Caco-2 (cell line): ENCODE measurements around the gene ROBO1. TPM values are rescaled to one million over a fixed set of nuclear protein-coding genes. Genes with fewer than 3 reads are reported as not detected.

ENCODE experiments used
- BruUV-seq: library from RNA; stranded (reverse); fragments of 400-500 nt; replicated peaks from 2 replicates; lab custom pipeline; 2021; lab: Mats Ljungman, UMichigan
- CTCF ChIA-PET: fragments of 300-600 bp; sonication (Branson Sonifier 250); formaldehyde crosslinking; loops from one replicate; lab custom pipeline; 2022; ENCODE audit warnings: antibody characterized with exemption; lab: Charles Lee
- POLR2A ChIA-PET: fragments of 300-600 bp; sonication (Branson Sonifier 250); formaldehyde crosslinking; loops from one replicate; lab custom pipeline; 2022; ENCODE audit warnings: antibody characterized with exemption; lab: Charles Lee
- DNase-seq, 2 experiments: peaks; one replicate each; pipeline versions ENCODE4 v3.0.0 to v3.0.0-alpha.2; 2020 to 2022
- H3K27me3 ChIP-seq: replicated peaks from 2 replicates; pipeline ENCODE4 v1.6.0; 2011; ENCODE audit warnings: low read length; ENCODE audit not compliant: control insufficient read depth, insufficient read depth
- H3K36me3 ChIP-seq: 2 replicates; pipeline ENCODE4 v1.5.1; 2011; ENCODE audit warnings: low read length; ENCODE audit not compliant: control insufficient read depth, insufficient read depth
- H3K4me1 ChIP-seq: fragments of 250-450 bp; sonication (Bioruptor Pico); 2 replicates; pipeline ENCODE4 v1.5.1; 2020; ENCODE audit warnings: mild to moderate bottlenecking
- H3K4me3 ChIP-seq: 2 replicates; pipeline ENCODE4 v1.5.1; 2011; ENCODE audit warnings: low read depth, mild to moderate bottlenecking, control low read depth, low read length
- H3K9me3 ChIP-seq: fragments of 250-450 bp; sonication (Bioruptor Pico); 2 replicates; pipeline ENCODE4 v1.5.1; 2020; ENCODE audit warnings: mild to moderate bottlenecking, moderate library complexity
- H3K27ac Mint-ChIP-seq: one replicate; pipeline ENCODE4 v1.8.0; 2022; ENCODE audit warnings: mixed read lengths; ENCODE audit not compliant: unreplicated experiment
- H3K27me3 Mint-ChIP-seq: one replicate; pipeline ENCODE4 v1.8.0; 2022; ENCODE audit warnings: mixed read lengths; ENCODE audit not compliant: insufficient read depth, unreplicated experiment
- H3K36me3 Mint-ChIP-seq: one replicate; pipeline ENCODE4 v1.8.0; 2022; ENCODE audit warnings: mild to moderate bottlenecking, mixed read lengths; ENCODE audit not compliant: insufficient read depth, unreplicated experiment
- H3K4me1 Mint-ChIP-seq: one replicate; pipeline ENCODE4 v1.8.0; 2022; ENCODE audit warnings: low read depth, mixed read lengths; ENCODE audit not compliant: unreplicated experiment
- H3K4me3 Mint-ChIP-seq: one replicate; pipeline ENCODE4 v1.8.0; 2022; ENCODE audit warnings: mild to moderate bottlenecking, moderate library complexity, mixed read lengths; ENCODE audit not compliant: unreplicated experiment
- H3K9me3 Mint-ChIP-seq: one replicate; pipeline ENCODE4 v1.8.0; 2022; ENCODE audit warnings: mixed read lengths; ENCODE audit not compliant: unreplicated experiment
- CTCF ChIP-seq, 2 experiments: fragments of 200-600 bp in 1 of 2; IDR thresholded peaks; 1 replicate in 1 of 2; 2 replicates in 1 of 2; pipeline versions ENCODE4 v1.5.1 to v1.8.0; 2011 to 2022; ENCODE audit warnings: antibody characterized with exemption in 1 of 2, control low read depth in 1 of 2, inconsistent platforms in 1 of 2, low read depth in 1 of 2, low read length in 1 of 2, mild to moderate bottlenecking in 1 of 2, moderate library complexity in 1 of 2; ENCODE audit not compliant: insufficient read depth in 1 of 2, severe bottlenecking in 1 of 2, unreplicated experiment in 1 of 2
- intact Hi-C: fragments of 100-400 bp; cut with micrococcal nuclease; formaldehyde crosslinking; loops from one replicate; pipeline ENCODE4 v1.10.0; 2022; ENCODE audit not compliant: unreplicated experiment
- total RNA-seq: library from RNA; stranded (reverse); gene quantifications from 2 replicates; pipeline ENCODE4 v1.2.3, GENCODE V29; 2022

ROBO1 gene
- total RNA-seq, 1 experiment from 2014 or later, result 1.8 TPM

- ChIA-PET CTCF (no interaction called here), POLR2A (no interaction called here)
- no peak for TF ChIP-seq CTCF (IDR thresholded peaks at IDR 0.05; ENCODE audit: insufficient read depth in 1 of 2, low read depth in 1 of 2, low read length in 1 of 2, severe bottlenecking in 1 of 2, unreplicated experiment in 1 of 2)
- H3K4me3 Mint-ChIP-seq, result no peak overlapping the region
- intact Hi-C loops, result no loop called here
- BruUV-seq, result no TSS peak
- no peaks in the 10 kb centered on the region for H3K9me3 Mint-ChIP-seq
- no peak overlapping the region for H3K27ac Mint-ChIP-seq
- no peak for DNase-seq
- H3K27me3 ChIP-seq, result no peaks in the 10 kb centered on the region
- H3K9me3 ChIP-seq, result no peaks in the 10 kb centered on the region
- H3K27me3 Mint-ChIP-seq, result no peaks in the 10 kb centered on the region
- H3K36me3 Mint-ChIP-seq, result no peaks in the 10 kb centered on the region
- H3K4me1 Mint-ChIP-seq, result peaks cover 17% of the 10 kb centered on the region
- no peaks in the 10 kb centered on the region for H3K36me3 ChIP-seq
- peaks cover 9% of the 10 kb centered on the region for H3K4me1 ChIP-seq
- no peak overlapping the region for H3K4me3 ChIP-seq
Observed at GRCh38 chr3:78827618-78828017, 940.2 kb downstream of the ROBO1 start.

DNA sequence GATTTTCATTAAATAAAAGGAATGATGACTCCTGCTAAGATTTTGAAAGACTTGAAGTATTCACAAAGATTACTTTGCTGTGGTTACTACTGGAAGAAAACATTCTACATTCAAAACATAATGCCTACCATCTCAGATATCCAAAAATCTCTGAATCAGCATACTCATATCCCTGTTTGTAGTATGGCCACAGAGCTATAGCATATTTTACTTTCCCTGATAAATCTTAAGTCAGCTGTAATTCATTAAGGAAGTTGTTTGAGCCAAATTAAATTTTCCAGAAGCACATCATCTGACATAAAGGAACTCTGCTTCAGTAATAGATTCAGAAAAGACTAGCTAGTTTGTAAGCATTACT is 942.0 kb downstream of the ROBO1 start:
- ChIA-PET POLR2A (no interaction called here), CTCF (no interaction called here)
- BruUV-seq, result no TSS peak
- no peaks in the 10 kb centered on the region for H3K36me3 ChIP-seq
- no peak for TF ChIP-seq CTCF (IDR thresholded peaks at IDR 0.05; ENCODE audit: insufficient read depth in 1 of 2, low read depth in 1 of 2, low read length in 1 of 2, severe bottlenecking in 1 of 2, unreplicated experiment in 1 of 2)
- DNase-seq, result no peak
- Mint-ChIP-seq H3K27ac (no peak overlapping the region), H3K36me3 (no peaks in the 10 kb centered on the region), H3K4me1 (peaks cover 17% of the 10 kb centered on the region), H3K4me3 (no peak overlapping the region), H3K27me3 (no peaks in the 10 kb centered on the region), H3K9me3 (no peaks in the 10 kb centered on the region)
- H3K27me3 ChIP-seq, result no peaks in the 10 kb centered on the region
- H3K4me3 ChIP-seq, result no peak overlapping the region
- intact Hi-C loops, result no loop called here
- peaks cover 4% of the 10 kb centered on the region for H3K4me1 ChIP-seq
- no peaks in the 10 kb centered on the region for H3K9me3 ChIP-seq

- ChIA-PET CTCF (no interaction called here), POLR2A (no interaction called here)
- Histone ChIP-seq H3K36me3 (no peaks in the 10 kb centered on the region), H3K4me3 (no peak overlapping the region), H3K4me1 (peaks cover 4% of the 10 kb centered on the region), H3K27me3 (no peaks in the 10 kb centered on the region), H3K9me3 (no peaks in the 10 kb centered on the region)
- H3K36me3 Mint-ChIP-seq, result no peaks in the 10 kb centered on the region
- no peaks in the 10 kb centered on the region for H3K9me3 Mint-ChIP-seq
- no peaks in the 10 kb centered on the region for H3K27me3 Mint-ChIP-seq
- TF ChIP-seq CTCF (IDR thresholded peaks at IDR 0.05; ENCODE audit: insufficient read depth in 1 of 2, low read depth in 1 of 2, low read length in 1 of 2, severe bottlenecking in 1 of 2, unreplicated experiment in 1 of 2), result no peak
- no peak overlapping the region for H3K27ac Mint-ChIP-seq
- no peak overlapping the region for H3K4me3 Mint-ChIP-seq
- peaks cover 17% of the 10 kb centered on the region for H3K4me1 Mint-ChIP-seq
- BruUV-seq, result no TSS peak
- intact Hi-C loops, result no loop called here
- no peak for DNase-seq
Observed at GRCh38 chr3:78825118-78825857, 942.5 kb downstream of the ROBO1 start.
